Gastroesophageal sphincter (tissue), 3 donors: Measurements from ENCODE around the gene TMPRSS11E.

ENCODE experiments used
- EP300 ChIP-seq: sonication (generic); formaldehyde crosslinking; IDR thresholded peaks from one replicate; pipeline ENCODE4 v1.6.1; 2017; ENCODE audit warnings: antibody characterized with exemption, mild to moderate bottlenecking
- TF ChIP-seq, protein P1 (sequence below), 4 experiments: fragments of 200-600 bp in 2 of 4; fragments of 450-650 bp in 2 of 4; sonication (generic) in 1 of 4; IDR thresholded peaks; one replicate each; pipeline ENCODE4 v1.5.1; 2017 to 2019; ENCODE audit warnings: antibody characterized with exemption in 4 of 4, mild to moderate bottlenecking in 2 of 4, moderate library complexity in 2 of 4

GRCh38 chr4:68489338-68489737, 42.1 kb downstream of the TMPRSS11E start:
- TF ChIP-seq, protein P1, sequence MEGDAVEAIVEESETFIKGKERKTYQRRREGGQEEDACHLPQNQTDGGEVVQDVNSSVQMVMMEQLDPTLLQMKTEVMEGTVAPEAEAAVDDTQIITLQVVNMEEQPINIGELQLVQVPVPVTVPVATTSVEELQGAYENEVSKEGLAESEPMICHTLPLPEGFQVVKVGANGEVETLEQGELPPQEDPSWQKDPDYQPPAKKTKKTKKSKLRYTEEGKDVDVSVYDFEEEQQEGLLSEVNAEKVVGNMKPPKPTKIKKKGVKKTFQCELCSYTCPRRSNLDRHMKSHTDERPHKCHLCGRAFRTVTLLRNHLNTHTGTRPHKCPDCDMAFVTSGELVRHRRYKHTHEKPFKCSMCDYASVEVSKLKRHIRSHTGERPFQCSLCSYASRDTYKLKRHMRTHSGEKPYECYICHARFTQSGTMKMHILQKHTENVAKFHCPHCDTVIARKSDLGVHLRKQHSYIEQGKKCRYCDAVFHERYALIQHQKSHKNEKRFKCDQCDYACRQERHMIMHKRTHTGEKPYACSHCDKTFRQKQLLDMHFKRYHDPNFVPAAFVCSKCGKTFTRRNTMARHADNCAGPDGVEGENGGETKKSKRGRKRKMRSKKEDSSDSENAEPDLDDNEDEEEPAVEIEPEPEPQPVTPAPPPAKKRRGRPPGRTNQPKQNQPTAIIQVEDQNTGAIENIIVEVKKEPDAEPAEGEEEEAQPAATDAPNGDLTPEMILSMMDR (IDR thresholded peaks at IDR 0.05), result no peak
- no peak for TF ChIP-seq EP300
